ENCODE measurements around the gene HOXD8.

HOXD8 gene

GRCh38 chr2:176174382-176174823 lies 44.9 kb downstream of the HOXD8 start:
- H3K4me1 Mint-ChIP-seq, result peaks cover 6% of the 10 kb centered on the region

DNA sequence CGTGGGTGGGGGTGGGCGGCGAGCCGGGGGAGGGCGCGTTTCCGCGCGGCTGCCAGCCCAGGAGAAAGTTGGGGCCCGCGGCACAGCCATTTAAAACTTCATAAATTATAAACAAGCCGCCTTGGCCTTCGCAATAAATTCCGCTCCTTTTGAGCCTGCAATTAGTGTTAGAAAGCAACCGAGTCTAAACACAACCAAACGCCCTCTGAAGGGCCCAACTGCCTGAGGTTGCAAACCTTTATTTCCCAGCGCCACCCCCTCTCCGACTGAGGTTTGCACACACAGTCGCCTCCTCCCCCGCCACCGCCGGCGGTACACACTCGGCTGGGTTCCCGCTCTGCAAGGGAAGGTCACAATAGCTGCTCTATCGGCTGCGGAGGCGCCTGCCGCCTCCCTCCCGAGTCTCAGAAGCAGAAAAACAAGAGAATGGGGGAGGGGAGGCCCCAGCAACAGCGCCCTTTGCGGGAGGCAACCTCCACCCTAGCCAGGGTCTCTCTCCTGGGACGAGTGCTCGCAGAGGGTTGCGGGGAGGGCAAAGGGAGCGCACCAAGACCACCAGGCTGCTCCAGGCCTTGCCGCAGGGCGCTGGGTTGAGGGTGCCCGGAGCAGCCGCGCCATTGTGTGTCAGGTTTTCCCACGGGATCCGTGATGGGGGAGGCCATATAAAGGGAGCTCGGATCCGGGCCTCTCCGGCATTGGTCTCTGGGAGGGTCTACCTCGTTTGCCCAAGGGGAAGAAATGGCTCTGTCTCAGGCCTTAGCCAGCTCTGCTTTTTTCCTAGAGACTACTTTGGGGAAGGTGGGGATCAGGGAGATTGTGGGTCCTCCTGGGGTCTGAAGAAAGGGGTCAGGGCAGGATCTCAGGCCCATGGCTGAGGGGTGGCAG lies 45.6 kb downstream of the HOXD8 start:
- Mint-ChIP-seq H3K4me3 (no peak overlapping the region), H3K27ac (ENCODE audit: low read depth) (no peak overlapping the region), H3K4me1 (peaks cover 6% of the 10 kb centered on the region), H3K36me3 (ENCODE audit: insufficient read depth) (peaks cover 5% of the 10 kb centered on the region), H3K9me3 (no peaks in the 10 kb centered on the region), H3K27me3 (peaks cover 100% of the 10 kb centered on the region)
- DNase-seq (ENCODE audit: low spot score in 2 of 2) (no peak), ATAC-seq (replicated peaks; ENCODE audit: extremely low read depth, poor library complexity, severe bottlenecking) (no peak)

More at GRCh38 chr2:176174382-176174823, 44.9 kb downstream of the HOXD8 start:
- Mint-ChIP-seq H3K4me3 (no peak overlapping the region), H3K9me3 (no peaks in the 10 kb centered on the region), H3K36me3 (ENCODE audit: insufficient read depth) (peaks cover 5% of the 10 kb centered on the region), H3K27ac (ENCODE audit: low read depth) (no peak overlapping the region), H3K27me3 (peaks cover 100% of the 10 kb centered on the region)
- DNase-seq (ENCODE audit: low spot score in 2 of 2) (no peak), ATAC-seq (replicated peaks; ENCODE audit: extremely low read depth, poor library complexity, severe bottlenecking) (no peak)

- H3K27ac Mint-ChIP-seq (ENCODE audit: low read depth), result no peak overlapping the region
- peaks cover 100% of the 10 kb centered on the region for H3K27me3 Mint-ChIP-seq
- peaks cover 6% of the 10 kb centered on the region for H3K4me1 Mint-ChIP-seq
- DNase-seq (ENCODE audit: low spot score in 2 of 2) (no peak), ATAC-seq (replicated peaks; ENCODE audit: extremely low read depth, poor library complexity, severe bottlenecking) (no peak)
- H3K4me3 Mint-ChIP-seq, result no peak overlapping the region
- no peaks in the 10 kb centered on the region for H3K9me3 Mint-ChIP-seq
- peaks cover 4% of the 10 kb centered on the region for H3K36me3 Mint-ChIP-seq (ENCODE audit: insufficient read depth)
Observed at GRCh38 chr2:176175709-176176607, 46.5 kb downstream of the HOXD8 start.

DNA sequence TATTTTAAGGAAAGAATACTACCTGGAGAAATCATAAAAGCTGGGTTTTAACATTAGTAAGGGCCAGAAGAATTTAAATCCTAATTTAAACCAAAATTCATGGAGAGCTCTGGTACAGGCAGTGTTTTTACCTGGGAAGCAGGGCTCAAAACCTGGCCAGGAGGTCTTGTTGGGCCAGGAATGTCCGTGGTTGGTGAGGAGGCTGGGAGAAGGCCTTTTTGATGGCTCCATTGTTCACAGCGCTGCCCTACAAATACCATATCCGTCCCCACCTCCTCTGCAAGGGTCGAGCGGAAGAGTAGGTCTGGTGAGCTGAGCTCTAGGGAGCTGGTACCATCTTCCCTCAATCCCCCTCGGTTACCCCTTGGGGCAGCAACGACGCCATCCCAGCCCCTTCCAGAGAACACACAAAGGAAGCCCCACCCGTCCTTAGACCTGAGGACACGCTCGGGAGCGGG lies 48.1 kb downstream of the HOXD8 start:
- H3K4me3 Mint-ChIP-seq, result no peak overlapping the region
- no peak overlapping the region for H3K27ac Mint-ChIP-seq (ENCODE audit: low read depth)
- no peaks in the 10 kb centered on the region for H3K9me3 Mint-ChIP-seq
- DNase-seq (ENCODE audit: low spot score in 2 of 2), result no peak
- H3K4me1 Mint-ChIP-seq, result peaks cover 6% of the 10 kb centered on the region
- H3K36me3 Mint-ChIP-seq (ENCODE audit: insufficient read depth), result peaks cover 2% of the 10 kb centered on the region
- ATAC-seq (replicated peaks; ENCODE audit: extremely low read depth, poor library complexity, severe bottlenecking), result no peak
- H3K27me3 Mint-ChIP-seq, result peaks cover 93% of the 10 kb centered on the region

DNA sequence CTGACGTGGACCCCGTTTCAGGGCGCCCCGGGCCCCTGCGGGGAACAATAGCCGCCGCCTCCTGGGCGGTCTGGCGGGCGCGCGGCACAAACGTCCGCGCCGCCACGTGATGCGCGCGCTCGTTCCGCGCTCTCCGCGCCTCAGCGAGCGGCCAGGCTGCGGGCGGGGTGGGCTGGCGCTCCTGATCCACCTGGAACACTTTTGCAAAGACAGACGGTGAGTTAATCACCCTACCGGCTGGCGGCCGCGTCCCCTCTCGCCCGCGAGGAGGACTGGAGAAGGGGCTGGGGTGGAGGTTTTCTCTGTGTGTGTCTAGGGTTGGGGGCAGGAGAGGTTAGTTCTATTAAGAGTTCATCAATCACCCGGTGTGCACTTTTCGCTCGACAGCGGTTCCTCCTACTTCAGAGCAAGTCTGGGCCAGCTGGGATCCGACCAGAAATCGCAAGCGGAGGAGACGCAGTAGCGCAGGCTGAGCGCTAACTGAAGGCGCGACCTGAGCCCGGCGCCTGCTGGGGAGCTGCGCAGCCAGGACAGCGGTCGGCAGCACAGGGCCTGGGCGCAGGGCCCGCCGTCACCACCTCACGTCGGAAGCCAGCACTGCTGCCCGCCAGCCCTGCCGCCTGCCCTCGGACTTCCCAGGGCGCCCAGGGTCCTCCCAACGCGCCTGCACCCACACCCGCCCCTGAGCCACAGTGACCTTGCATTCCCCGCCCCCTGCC lies 48.7 kb downstream of the HOXD8 start:
- Mint-ChIP-seq H3K9me3 (no peaks in the 10 kb centered on the region), H3K27ac (ENCODE audit: low read depth) (no peak overlapping the region), H3K4me1 (peaks cover 6% of the 10 kb centered on the region), H3K4me3 (no peak overlapping the region), H3K36me3 (ENCODE audit: insufficient read depth) (peaks cover 2% of the 10 kb centered on the region), H3K27me3 (peaks cover 93% of the 10 kb centered on the region)
- no peak for DNase-seq (ENCODE audit: low spot score in 2 of 2)
- ATAC-seq (replicated peaks; ENCODE audit: extremely low read depth, poor library complexity, severe bottlenecking), result no peak

GRCh38 chr2:176178757-176179295 lies 49.3 kb downstream of the HOXD8 start:
- DNase-seq (ENCODE audit: low spot score in 2 of 2), result no peak
- H3K27me3 Mint-ChIP-seq, result peaks cover 93% of the 10 kb centered on the region
- H3K4me3 Mint-ChIP-seq, result no peak overlapping the region
- no peak for ATAC-seq (replicated peaks; ENCODE audit: extremely low read depth, poor library complexity, severe bottlenecking)
- no peak overlapping the region for H3K27ac Mint-ChIP-seq (ENCODE audit: low read depth)
- peaks cover 6% of the 10 kb centered on the region for H3K4me1 Mint-ChIP-seq
- H3K36me3 Mint-ChIP-seq (ENCODE audit: insufficient read depth), result peaks cover 3% of the 10 kb centered on the region
- no peaks in the 10 kb centered on the region for H3K9me3 Mint-ChIP-seq

- Mint-ChIP-seq H3K27ac (ENCODE audit: low read depth) (no peak overlapping the region), H3K4me3 (no peak overlapping the region), H3K4me1 (no peaks in the 10 kb centered on the region), H3K36me3 (ENCODE audit: insufficient read depth) (peaks cover 2% of the 10 kb centered on the region), H3K9me3 (no peaks in the 10 kb centered on the region), H3K27me3 (peaks cover 92% of the 10 kb centered on the region)
- ATAC-seq (replicated peaks; ENCODE audit: extremely low read depth, poor library complexity, severe bottlenecking) (no peak), DNase-seq (ENCODE audit: low spot score in 2 of 2) (no peak)
Observed at GRCh38 chr2:176181551-176181950, 52.0 kb downstream of the HOXD8 start.

Data from central memory CD8-positive, alpha-beta T cell (primary cell).